Frontal cortex (tissue), 4 donors: ENCODE results near the gene FOXP3. TPM values are rescaled to one million over a fixed set of nuclear protein-coding genes. Genes with fewer than 3 reads are reported as not detected.
A peak's percentile ranks its signal among the peaks of the same experiment; 100 is the strongest.

Experiments
- DNase-seq, 2 donors: peaks; one replicate each; pipeline ENCODE4 v3.0.0; 2012; ENCODE audit warnings: low spot score in 2 of 2
- FAIRE-seq: peaks from 2 replicates; lab custom pipeline; 2012; peaks lifted over from hg19 to GRCh38; lab: Jason Lieb, UNC
- total RNA-seq: library from RNA; depleted of rRNA; stranded (reverse); fragments of >200 nt; gene quantifications from one replicate; pipeline ENCODE4 v1.2.3, GENCODE V29; 2014
- donor health status: control.
- donor health status: control.
- donor health status: control.

Gene FOXP3
- total RNA-seq, 1 donor from 2014 or later, result not detected

DNA sequence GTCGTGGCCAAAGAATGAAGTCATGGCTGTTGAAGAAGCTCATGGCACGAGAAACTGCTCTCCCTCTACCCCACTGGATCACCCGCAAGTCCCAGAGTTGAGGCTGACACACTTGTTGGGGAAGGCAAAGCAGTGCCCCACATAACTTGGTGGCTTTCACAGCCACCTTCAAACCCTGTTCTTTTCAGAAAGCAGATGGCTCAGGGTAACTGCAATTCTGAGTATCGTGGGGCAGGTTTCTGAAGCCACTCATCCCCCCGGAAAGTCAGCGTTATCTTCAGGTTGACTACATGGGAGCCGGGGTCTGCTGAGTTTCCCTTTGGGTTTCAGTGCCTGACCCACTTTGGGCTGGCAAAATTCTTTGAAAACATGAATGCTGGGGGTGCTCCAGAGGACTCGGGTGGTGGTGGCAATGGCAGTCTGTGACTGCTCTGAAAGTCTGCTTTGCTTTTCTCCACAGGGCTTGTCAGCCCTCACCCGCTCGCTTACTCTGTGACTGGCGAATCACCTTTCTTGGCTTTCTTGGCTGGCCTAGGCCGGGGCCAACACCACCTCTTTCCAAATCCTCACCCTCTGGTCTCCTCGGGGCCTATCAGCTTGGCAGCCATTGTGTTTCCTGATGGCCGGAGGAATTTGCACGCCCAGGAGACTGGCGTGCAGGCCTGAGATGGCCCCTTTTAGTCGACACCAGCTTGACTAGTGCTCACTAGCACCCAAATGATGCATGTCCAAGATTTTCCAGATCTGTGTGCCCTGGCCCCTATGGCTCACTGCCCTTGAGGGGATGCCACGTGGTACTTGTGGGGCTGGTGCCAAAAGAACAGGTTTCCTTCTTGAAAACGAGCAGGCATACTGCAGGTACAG lies 12.4 kb upstream of the FOXP3 start:
- FAIRE-seq (no peak), DNase-seq (no peak)

DNA sequence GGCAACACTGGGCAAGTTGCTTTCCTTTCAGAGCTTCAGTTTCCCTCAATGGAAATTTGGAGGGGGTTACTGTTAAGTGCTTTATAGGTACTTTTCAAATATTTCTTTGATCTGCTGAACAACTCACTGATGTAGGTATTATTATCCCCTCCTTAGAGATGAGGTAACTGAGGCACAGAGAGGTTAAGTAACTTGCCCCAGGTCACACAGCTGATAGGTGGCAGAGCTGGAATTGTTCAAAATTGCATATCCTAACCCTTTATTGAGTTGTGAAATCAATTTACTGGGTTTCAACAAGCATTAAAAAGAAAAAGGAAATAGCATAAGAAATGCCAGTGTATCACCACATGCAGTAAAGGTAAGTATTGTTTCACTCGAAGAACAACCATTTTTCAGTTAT lies 11.7 kb upstream of the FOXP3 start:
- FAIRE-seq (no peak), DNase-seq (no peak)

- DNase-seq (no peak), FAIRE-seq (no peak)
Observed at GRCh38 chrX:49273181-49273727, 8.7 kb upstream of the FOXP3 start.

- DNase-seq (no peak), FAIRE-seq (no peak)
Observed at GRCh38 chrX:49272421-49272820, 7.9 kb upstream of the FOXP3 start.

DNA sequence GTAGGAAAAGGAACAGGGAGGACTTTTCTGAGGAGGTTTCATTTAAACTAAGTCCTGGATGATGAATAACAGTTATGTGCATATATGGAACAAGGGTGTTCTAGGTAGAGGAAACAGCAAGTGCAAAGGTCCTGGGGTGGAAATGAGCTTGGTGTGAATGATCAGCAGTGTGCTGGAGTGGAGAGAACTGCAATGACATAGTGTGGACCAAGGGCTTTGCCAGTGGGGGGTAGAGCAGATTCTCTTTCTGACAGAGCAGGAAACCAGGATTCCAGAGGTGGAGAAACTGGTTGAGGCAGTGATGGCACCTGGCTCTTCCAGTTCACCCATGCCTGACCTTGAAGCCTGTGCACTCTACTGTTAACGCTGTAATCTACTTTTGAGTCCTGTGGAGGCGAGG lies 6.8 kb upstream of the FOXP3 start:
- FAIRE-seq (no peak), DNase-seq (no peak)

GRCh38 chrX:49270249-49270921 lies 5.9 kb upstream of the FOXP3 start:
- DNase-seq, result no peak
- FAIRE-seq, result no peak

GRCh38 chrX:49269767-49270248 lies 5.3 kb upstream of the FOXP3 start, which contains the start of gene PPP1R3F:
TSS of gene PPP1R3F (plus strand) at chrX:49269793. CDS start at chrX:49269870, 77 bp downstream.
- FAIRE-seq, result no peak
- no peak for DNase-seq

GRCh38 chrX:49269010-49269766 lies 4.7 kb upstream of the FOXP3 start:
- DNase-seq, result peak; percentile 84 to 90
- FAIRE-seq, result peak; percentile 47

DNA sequence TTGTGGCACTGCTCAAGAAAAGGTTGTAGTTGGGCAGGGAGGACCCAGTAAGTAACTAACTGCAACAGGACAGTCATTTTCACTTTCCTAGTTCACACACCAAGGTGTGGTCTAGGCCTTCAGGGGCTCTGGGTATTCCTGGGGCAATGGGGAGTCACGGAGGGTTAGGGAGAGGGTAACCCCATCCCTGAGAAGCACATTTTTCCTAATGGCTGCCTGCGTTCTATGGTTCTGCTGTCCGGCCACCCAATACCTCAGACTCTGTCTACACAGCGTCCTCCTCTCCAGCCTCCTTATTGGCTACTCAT lies 4.1 kb upstream of the FOXP3 start:
- no peak for DNase-seq
- FAIRE-seq, result no peak

- DNase-seq, result no peak
- no peak for FAIRE-seq
Observed at GRCh38 chrX:49266523-49267445, 2.3 kb upstream of the FOXP3 start.

DNA sequence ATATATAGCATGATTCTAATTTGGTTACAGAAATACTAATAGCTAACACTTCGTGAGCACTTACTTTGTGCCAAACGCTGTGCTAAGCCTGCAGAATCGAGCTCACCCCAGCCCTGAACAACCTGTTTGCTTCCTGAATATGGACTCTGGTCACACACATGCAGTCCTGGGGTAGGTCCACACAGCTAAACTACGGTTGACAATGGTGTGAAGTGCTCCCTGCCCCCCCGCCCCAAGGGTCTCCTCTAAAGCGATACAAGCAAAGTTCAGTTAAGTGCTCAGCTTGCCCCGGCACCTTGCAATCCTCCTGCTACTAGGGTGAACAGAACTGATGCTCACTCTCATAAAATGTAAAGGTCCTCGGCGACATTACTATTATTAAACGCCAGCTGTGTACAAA lies 879 bp downstream of the FOXP3 start:
- no peak for DNase-seq
- no peak for FAIRE-seq

GRCh38 chrX:49262603-49263002 lies 1.9 kb downstream of the FOXP3 start:
- no peak for FAIRE-seq
- DNase-seq, result no peak

DNA sequence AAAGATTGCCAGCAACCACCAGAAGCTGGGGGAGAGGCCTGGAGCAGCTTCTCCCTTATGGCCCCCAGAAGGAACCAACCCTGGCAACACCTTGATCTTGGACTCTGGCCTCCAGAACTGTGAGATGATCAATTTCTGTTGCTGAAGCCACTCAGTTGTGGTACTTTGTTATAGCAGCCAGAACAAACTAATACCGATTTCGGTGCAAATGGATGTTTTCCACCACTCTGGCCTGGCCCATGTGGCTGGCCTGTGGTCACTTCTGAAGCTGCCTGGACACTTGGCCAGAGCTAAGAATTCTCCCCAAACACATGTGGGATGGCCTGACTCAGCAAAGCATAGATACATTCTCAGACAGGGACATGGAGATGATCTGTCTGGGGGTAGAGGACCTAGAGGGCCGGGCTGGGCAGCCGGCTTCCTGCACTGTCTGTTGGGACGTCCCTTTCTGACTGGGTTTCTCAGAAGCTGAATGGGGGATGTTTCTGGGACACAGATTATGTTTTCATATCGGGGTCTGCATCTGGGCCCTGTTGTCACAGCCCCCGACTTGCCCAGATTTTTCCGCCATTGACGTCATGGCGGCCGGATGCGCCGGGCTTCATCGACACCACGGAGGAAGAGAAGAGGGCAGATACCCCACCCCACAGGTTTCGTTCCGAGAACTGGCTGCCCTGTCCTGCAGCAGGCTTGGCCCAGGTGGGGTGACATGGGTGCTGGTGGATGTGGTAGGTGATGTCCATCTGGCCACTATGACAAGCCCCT lies 4.1 kb downstream of the FOXP3 start:
- FAIRE-seq (no peak), DNase-seq (no peak)

GRCh38 chrX:49258749-49259124 lies 5.8 kb downstream of the FOXP3 start:
- FAIRE-seq (no peak), DNase-seq (no peak)

GRCh38 chrX:49257846-49258748 lies 6.4 kb downstream of the FOXP3 start:
- FAIRE-seq (no peak), DNase-seq (no peak)

DNA sequence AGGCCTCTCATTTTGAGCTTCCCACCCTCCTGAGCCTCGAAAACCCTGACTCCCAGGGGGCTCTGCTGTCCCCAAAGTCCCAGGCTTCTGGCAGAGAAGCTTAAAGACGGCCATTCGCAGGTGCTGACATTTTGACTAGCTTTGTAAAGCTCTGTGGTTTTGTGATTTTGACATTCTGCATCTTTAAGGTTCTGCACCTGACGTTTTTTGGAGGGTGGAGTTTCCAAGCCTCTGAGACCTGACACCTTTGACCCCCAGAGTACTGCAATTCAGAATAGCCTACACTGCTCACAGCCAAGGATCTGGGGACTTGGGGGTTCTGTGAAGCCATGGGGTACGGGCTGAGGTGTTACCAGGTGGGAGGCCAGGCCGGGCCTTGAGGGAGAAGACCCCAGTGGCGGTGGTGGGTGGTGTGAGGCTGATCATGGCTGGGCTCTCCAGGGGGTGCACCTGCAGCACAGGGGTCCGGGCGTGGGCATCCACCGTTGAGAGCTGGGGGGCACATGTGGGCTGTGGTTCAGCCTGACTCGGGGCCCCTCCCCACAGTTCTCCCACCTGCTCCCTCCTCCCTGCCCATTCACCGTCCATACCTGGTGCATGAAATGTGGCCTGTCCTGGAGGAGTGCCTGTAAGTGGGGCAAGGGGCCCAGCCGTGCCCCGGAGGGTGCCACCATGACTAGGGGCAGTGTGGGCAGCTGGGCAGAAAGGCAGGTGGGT lies 7.3 kb downstream of the FOXP3 start:
- no peak for DNase-seq
- FAIRE-seq, result no peak
